ENCODE data around the gene BIRC7.
A peak's percentile ranks its signal among the peaks of the same experiment; 100 is the strongest.

The BIRC7 gene

GRCh38 chr20:63268671-63269439 lies 33.1 kb downstream of the BIRC7 start:
- DNase-seq, result no peak

- no peak for DNase-seq
Observed at GRCh38 chr20:63269724-63270123, 34.0 kb downstream of the BIRC7 start.

DNA sequence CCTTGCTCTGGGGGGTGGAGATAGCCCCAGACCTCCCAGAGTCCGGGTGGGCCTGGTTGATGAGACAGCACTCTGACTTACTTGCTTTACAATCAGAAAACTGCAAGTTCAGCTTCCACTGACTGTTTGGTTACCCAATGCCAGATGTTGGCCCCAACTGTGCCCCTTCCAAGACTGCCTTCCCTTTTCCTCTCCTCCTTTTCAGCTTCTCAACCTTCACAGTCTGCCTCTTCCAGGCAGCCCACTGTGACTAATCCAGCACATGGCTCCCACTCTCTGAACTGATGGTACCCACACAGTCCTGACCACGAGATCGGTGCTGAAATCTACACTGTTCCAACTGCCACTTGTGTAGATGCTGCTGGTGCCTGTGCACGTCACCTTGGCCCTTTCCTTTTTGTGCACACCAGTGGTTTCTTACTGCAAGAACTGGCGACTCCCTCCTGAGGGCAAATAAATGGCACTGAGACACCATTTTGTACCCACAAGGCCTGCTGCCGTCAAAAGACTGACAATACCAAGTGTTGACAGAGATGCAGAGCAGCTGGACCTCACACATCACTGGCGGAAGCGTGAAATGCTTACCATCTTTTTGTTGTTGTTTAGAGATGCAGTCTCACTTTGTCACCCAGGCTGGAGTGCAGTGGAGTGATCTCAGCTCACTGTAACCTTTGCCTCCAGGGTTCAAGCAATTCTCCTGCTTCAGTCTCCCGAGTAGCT lies 35.1 kb downstream of the BIRC7 start:
- no peak for DNase-seq

DNA sequence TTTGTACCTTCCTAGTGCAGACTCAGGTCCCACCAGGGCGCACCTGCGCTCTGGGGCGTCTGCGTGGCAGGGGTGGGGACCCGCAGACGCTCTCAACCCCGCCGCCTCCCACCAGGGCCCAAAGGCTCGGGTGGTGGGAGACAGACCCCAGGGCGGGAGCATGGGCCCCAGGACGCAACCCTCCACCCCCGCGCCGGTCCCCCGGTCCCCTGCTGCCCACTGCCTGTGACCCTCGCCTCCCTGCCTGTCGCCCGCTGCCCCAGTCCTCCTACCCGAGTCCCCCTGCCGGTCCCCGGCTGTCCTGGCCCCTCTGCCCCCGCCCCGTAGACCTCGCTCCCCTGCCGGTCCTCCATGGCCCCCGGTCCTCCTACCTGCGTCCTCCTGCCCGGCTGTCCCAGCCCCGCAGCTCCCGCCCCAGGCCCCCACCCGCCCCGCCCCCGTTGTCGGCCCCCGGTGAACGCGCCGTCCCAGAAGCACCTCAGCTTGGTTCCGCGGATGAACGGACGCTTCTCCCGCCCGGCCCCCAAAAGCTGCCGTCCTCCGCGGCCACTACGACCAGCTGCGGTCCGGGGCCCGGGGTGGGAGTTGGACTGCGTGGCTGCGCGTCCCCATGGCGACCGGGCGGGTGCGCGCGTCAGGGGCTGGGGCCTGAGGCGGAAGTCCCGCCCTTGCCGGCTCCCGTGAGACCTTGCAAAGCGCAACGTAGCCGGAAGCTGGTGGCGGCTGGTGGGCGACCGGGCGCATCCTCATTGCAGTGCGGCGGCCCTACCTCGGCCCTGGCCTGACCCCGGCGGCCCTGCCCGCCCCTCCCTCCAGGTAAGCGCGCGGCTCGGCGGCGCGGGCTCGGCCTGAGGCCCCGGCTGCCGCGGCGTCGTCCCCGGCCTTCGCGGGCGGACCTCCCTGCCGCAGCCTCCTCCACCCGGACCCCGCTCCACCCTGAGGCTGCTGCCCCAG lies 36.7 kb downstream of the BIRC7 start, which contains the start of gene ARFGAP1:
TSS of gene ARFGAP1 (plus strand) at position 709 of the 954 bp plus-strand sequence. CDS start 2,768 bp downstream, outside the sequence.
- DNase-seq, result peak; percentile 90

GRCh38 chr20:63273059-63273579 lies 37.4 kb downstream of the BIRC7 start:
- no peak for DNase-seq

- DNase-seq, result no peak
Observed at GRCh38 chr20:63273635-63274380, 38.1 kb downstream of the BIRC7 start.

GRCh38 chr20:63274381-63275228 lies 38.9 kb downstream of the BIRC7 start:
- DNase-seq, result no peak

DNA sequence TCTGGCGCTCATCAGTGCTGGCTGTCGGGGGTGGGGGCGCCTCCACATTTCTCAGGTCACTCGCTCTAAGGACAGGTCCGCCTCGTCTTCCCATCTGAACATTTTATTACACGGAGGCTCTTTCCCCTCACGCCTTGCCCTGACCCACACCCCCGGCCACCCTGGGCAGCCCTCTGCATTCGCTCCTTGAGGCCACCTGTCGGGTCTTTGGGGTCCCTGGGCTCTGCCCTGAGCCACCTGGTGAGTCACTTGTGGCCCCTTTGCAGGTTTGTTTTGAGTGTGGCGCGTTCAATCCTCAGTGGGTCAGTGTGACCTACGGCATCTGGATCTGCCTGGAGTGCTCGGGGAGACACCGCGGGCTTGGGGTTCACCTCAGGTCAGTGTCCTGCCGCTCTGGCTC lies 40.1 kb downstream of the BIRC7 start:
- DNase-seq, result no peak

DNA sequence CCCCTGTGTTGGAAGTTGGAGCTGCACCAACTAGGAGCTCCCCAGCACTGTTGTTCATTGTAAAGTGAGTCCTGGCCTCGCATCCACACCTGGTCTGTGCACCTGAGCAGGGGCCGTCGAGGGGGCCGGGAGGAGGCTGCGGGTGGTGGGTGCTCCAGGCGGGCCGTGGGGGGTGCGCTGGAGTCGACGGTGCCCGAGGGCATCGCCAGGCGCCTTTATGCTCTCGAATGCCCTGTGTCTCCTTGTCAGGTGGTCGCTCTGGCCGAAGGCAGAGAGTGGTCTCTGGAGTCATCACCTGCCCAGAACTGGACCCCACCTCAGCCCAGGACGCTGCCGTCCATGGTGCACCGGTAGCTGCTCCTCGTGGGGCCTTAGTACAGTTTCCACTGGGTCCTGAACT lies 41.3 kb downstream of the BIRC7 start:
- no peak for DNase-seq

DNA sequence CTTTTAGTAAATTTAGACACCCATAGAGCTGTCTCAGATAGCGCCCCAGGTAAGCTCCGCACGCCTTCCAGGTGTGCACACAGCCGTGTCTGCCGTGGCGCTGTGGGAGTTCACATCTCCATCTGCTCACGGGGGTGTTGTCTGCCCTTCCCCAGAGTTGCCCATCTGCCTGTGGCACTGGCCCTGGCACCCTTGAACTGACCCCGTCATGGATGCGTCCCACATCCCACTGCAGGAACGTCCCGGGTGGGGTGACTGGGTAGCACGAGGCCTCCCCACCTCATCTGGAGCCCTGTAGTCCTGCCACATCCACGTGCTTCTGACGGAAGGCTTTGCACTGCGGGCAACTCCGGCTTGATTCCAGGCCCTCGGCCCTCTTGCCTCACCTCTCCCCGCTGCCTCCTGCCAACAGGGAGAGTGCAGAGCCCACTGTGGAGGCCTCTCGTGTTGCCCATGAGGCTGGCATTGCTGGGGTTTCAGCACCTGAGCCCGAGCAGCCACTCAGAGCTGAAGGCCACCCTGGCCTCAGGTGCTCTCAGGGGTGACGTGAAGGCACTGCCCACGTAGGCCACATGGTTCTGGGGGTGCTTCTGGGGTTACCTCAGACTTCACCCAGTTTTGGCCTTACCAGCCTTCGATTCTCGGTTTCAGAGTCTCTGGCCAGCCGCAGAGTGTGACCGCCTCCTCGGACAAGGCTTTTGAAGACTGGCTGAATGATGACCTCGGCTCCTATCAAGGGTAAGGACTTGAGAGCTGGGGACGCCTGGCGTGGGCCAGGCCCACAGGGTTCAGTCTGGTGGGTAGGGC lies 42.0 kb downstream of the BIRC7 start:
- DNase-seq, result no peak

GRCh38 chr20:63278661-63279060 lies 43.0 kb downstream of the BIRC7 start:
- no peak for DNase-seq

DNA sequence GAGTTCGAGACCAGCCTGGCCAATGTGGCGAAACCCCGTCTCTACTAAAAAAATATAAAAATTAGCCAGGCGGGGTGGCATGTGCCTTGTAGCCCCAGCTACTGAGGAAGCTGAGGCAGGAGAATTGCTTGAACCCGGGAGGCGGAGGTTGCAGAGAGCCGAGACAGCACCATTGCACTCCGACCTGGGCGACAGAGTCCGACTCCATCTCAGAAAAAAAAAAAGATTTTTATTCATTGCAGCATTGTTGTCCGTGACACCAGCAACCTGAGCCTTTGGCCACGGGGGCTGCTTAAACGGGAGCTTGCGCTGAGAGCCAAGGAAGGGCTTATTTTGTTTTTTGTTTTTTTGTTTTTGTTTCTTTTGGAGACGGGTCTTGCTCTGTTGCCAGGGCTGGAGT lies 44.2 kb downstream of the BIRC7 start:
- DNase-seq, result no peak

DNA sequence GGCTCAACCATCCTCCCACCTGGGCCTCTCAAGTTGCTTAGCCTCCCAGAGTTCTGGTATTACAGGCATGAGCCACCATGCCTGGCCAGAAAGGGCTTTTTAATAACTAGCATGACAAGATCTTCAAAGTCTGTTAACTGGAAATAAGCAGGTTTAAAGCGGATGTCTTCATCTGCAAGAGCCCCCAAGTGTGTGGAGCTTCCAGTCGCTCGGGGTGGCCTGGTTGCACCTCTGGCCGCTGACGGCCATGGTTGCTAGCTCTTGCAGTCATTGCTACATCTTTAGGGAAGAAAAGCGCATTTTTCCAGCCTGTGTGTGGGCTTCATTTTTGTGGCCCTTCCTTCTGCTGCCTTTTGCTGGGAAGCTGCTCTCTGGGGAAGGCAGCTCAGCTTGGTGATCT lies 44.7 kb downstream of the BIRC7 start:
- DNase-seq, result no peak

GRCh38 chr20:63280929-63281545 lies 45.3 kb downstream of the BIRC7 start:
- no peak for DNase-seq

- no peak for DNase-seq
Observed at GRCh38 chr20:63281742-63282665, 46.3 kb downstream of the BIRC7 start.

DNA sequence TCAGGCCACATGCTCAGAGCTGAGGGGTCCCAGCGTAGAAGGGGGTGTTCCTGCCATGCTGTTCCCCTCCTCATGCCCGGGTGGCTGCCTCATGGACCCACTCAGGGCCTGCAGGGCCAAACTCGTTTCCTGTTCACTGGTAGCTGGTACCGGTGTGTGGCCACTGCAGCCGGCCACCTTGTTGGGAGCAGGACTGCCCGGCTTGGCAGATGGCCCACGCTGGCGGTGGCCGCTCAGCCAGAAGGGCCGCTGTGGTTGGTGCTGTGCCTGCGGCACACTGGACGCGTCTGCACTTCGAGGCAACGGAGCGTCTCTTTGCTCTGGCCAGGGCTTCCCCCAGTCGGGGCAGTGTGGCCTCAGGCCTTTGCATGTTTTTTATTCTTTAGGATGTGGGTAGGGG lies 47.2 kb downstream of the BIRC7 start:
- DNase-seq, result no peak

- no peak for DNase-seq
Observed at GRCh38 chr20:63283397-63284082, 47.8 kb downstream of the BIRC7 start.

GRCh38 chr20:63284083-63284440 lies 48.4 kb downstream of the BIRC7 start:
- DNase-seq, result no peak

Data from NCI-H510A (cell line).